Medulla oblongata (tissue), 1 donor: Measurements from ENCODE around the gene FBP2.
"Not testable (repeated sequence)": the region's sequence is repeated elsewhere in the genome, so short reads cannot be mapped to it uniquely, and the experiment has no call there.

Experiments used
- DNase-seq: peaks from one replicate; pipeline ENCODE4 v3.0.0-alpha.2; 2015; ENCODE audit errors: extremely low spot score

Gene FBP2

GRCh38 chr9:94563548-94563947 is 30.1 kb downstream of the FBP2 start:
- DNase-seq: no peak

GRCh38 chr9:94560237-94560636 is 33.4 kb downstream of the FBP2 start:
- no peak for DNase-seq

- no peak for DNase-seq
These were observed 36.2 kb downstream of the FBP2 start for GRCh38 chr9:94557376-94557775.

GRCh38 chr9:94554439-94555331 is 38.9 kb downstream of the FBP2 start, which contains the start of gene PCAT7:
Gene PCAT7, plus strand, starts transcription at chr9:94555083.
- no peak for DNase-seq

- no peak for DNase-seq
These were observed 39.6 kb downstream of the FBP2 start for GRCh38 chr9:94554078-94554438.

- DNase-seq: no peak
These were observed 40.3 kb downstream of the FBP2 start for GRCh38 chr9:94553029-94553938.

- no peak for DNase-seq
These were observed 47.7 kb downstream of the FBP2 start for GRCh38 chr9:94545940-94546339.

- not testable (repeated sequence) for DNase-seq
These were observed 49.3 kb downstream of the FBP2 start for GRCh38 chr9:94544335-94544734.

- DNase-seq: no peak
These were observed 54.7 kb downstream of the FBP2 start for GRCh38 chr9:94538908-94539307.

GRCh38 chr9:94534901-94535300 is 58.7 kb downstream of the FBP2 start:
- no peak for DNase-seq

GRCh38 chr9:94533601-94534000 is 60.0 kb downstream of the FBP2 start:
- DNase-seq: no peak

GRCh38 chr9:94533155-94533554 is 60.5 kb downstream of the FBP2 start:
- no peak for DNase-seq

- no peak for DNase-seq
These were observed 64.7 kb downstream of the FBP2 start for GRCh38 chr9:94528886-94529285.

GRCh38 chr9:94526951-94527350 is 66.7 kb downstream of the FBP2 start:
- no peak for DNase-seq

- DNase-seq: no peak
These were observed 67.4 kb downstream of the FBP2 start for GRCh38 chr9:94526271-94526670.

GRCh38 chr9:94525396-94526035 is 68.1 kb downstream of the FBP2 start:
- DNase-seq: no peak

- no peak for DNase-seq
These were observed 76.4 kb downstream of the FBP2 start for GRCh38 chr9:94517254-94517653.

- DNase-seq: no peak
These were observed 78.9 kb downstream of the FBP2 start for GRCh38 chr9:94514722-94515121.

- no peak for DNase-seq
These were observed 81.7 kb downstream of the FBP2 start for GRCh38 chr9:94511955-94512265.

GRCh38 chr9:94511134-94511954 is 82.3 kb downstream of the FBP2 start:
- DNase-seq: no peak
